Activated naive CD8-positive, alpha-beta T cell treated with anti-CD3 and anti-CD28 coated beads for 36 hours (primary cell): ENCODE measurements around the gene USP32. TPM values are rescaled to one million over a fixed set of nuclear protein-coding genes. Genes with fewer than 3 reads are reported as not detected.

Experiments used
- DNase-seq: peaks from one replicate; pipeline ENCODE4 v3.0.0; 2021
- H3K27ac Mint-ChIP-seq: one replicate; pipeline ENCODE4 v1.8.0; 2022; ENCODE audit warnings: mild to moderate bottlenecking, moderate library complexity, mixed read lengths
- H3K27me3 Mint-ChIP-seq: one replicate; pipeline ENCODE4 v1.8.0; 2022; ENCODE audit warnings: mild to moderate bottlenecking, mixed read lengths
- H3K36me3 Mint-ChIP-seq: one replicate; pipeline ENCODE4 v1.8.0; 2021; ENCODE audit warnings: mild to moderate bottlenecking, mixed read lengths
- H3K4me1 Mint-ChIP-seq: one replicate; pipeline ENCODE4 v1.8.0; 2021; ENCODE audit warnings: mixed read lengths
- H3K4me3 Mint-ChIP-seq: one replicate; pipeline ENCODE4 v1.8.0; 2022; ENCODE audit warnings: mild to moderate bottlenecking, moderate library complexity, mixed read lengths
- H3K9me3 Mint-ChIP-seq: one replicate; pipeline ENCODE4 v1.8.0; 2022; ENCODE audit warnings: mixed read lengths
- total RNA-seq, 2 experiments: library from RNA; stranded (reverse); gene quantifications; one replicate each; pipeline ENCODE4 v1.2.3, GENCODE V29; 2021

The USP32 gene
- total RNA-seq, 2 experiments from 2014 or later, result 26.6 to 26.7 TPM

DNA sequence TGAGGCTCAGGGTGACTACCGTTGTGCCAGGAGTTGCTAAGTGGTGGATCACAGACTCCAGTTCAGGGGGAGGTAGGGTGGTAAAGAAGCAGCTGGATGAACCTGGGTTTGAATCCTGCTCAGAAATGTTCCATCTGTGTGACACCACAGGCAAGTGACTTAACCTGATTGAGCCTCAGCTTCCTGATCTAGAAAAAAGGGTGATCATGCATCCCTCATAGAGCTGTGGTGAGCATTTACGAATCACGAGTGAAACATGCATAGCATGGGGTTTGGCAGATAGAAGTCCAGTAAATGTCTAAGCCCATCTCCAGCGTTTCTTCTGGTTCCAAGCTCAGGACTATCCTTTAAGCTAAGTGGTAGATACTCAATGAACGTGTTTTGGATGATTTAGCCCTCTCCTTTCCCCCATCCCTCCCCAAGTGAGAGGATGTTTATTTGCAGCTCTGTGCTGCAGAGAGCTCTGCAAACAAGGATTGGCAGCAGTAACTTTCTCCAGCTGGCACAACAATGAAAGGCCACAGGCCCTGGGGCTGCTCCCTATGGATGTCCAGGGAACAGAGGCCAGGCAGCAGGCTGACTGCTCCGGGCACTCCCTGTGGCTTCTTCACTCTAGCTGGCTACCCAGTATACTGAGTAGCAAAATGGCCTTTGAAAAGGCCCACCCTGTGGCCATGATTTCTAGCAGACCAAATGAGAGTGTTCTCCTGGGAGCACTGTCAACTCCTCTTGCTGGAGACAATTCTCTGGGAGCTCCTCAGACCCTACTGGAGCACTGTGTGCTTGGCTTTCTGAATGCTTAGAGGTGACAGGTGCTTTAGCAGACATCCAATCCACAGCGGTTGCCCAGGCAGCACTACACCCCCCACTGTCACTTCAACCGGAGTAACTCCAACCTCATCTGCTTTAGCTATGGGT, 220.8 kb downstream of the USP32 start:
- Mint-ChIP-seq H3K36me3 (no peaks in the 10 kb centered on the region), H3K27me3 (peaks cover under 1% of the 10 kb centered on the region), H3K4me1 (peaks cover 20% of the 10 kb centered on the region), H3K27ac (peak overlapping the region; percentile 75), H3K9me3 (no peaks in the 10 kb centered on the region), H3K4me3 (no peak overlapping the region)
- no peak for DNase-seq

DNA sequence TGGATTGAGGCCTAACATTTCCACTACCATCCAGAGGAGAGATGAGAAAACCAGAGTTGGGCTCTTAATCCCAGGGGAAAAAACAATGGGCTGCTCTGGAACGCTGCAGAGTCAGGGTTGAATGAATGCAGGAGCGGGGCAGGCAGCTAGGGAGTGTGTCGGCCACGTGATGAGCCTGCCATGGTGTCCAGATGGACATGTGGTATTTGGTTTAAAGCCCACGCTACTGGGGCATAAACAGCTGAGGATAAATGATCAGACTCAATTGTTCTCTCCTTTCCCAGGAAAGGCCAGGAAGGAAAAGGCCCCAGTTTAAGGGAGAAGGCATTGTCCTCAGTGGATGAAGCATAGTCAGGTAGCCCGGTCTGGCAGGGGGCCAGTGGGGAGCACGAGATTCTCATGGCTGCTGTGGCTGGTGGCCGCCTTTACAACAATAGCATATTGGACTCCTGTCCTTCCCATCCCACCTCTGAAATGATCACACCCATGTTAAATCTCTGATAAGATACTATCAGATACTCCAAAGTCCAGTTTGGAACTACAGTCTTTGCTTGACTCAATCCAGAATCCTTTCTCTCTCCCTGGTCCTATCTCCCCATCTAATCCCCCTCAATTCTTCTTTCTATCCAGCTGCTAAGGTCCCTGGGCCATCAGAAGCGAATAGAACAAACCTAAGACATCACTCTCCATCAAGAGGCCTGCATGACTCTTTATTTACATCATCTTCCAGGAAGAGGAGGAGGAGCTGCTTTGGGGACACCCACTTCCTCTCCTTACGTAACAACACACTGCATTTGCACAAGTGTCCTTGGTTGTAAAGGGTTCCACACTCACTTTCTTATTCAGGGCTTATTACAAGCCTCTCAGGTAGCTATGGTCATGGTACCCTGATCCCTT, 221.8 kb downstream of the USP32 start:
- peaks cover 26% of the 10 kb centered on the region for H3K4me1 Mint-ChIP-seq
- peak overlapping the region; percentile 75 for H3K27ac Mint-ChIP-seq
- no peaks in the 10 kb centered on the region for H3K9me3 Mint-ChIP-seq
- DNase-seq, result no peak
- peak overlapping the region; percentile 9 for H3K4me3 Mint-ChIP-seq
- H3K27me3 Mint-ChIP-seq, result peaks cover 3% of the 10 kb centered on the region
- no peaks in the 10 kb centered on the region for H3K36me3 Mint-ChIP-seq

DNA sequence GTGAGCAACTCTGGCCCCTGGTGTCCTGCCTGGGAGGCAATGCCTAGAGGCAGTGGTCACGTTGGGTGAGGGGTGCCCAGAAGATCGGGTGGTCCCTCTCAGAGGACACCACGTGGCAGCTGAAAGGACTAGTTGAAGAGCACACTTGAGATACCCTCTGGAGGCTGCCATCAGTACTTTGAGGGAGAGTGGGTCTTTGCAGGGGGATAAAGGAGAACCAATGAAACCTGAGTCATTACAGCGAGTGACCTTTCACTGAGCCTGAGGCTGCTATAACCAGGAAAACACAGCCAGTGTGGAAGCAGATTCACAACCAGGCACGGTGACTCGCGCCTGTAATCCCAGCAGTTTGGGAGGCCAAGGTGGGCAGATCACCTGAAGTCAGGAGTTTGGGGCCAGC, 223.3 kb downstream of the USP32 start:
- no peaks in the 10 kb centered on the region for H3K36me3 Mint-ChIP-seq
- DNase-seq, result no peak
- no peaks in the 10 kb centered on the region for H3K9me3 Mint-ChIP-seq
- H3K27ac Mint-ChIP-seq, result no peak overlapping the region
- H3K4me3 Mint-ChIP-seq, result no peak overlapping the region
- H3K27me3 Mint-ChIP-seq, result peaks cover 11% of the 10 kb centered on the region
- peaks cover 25% of the 10 kb centered on the region for H3K4me1 Mint-ChIP-seq

DNA sequence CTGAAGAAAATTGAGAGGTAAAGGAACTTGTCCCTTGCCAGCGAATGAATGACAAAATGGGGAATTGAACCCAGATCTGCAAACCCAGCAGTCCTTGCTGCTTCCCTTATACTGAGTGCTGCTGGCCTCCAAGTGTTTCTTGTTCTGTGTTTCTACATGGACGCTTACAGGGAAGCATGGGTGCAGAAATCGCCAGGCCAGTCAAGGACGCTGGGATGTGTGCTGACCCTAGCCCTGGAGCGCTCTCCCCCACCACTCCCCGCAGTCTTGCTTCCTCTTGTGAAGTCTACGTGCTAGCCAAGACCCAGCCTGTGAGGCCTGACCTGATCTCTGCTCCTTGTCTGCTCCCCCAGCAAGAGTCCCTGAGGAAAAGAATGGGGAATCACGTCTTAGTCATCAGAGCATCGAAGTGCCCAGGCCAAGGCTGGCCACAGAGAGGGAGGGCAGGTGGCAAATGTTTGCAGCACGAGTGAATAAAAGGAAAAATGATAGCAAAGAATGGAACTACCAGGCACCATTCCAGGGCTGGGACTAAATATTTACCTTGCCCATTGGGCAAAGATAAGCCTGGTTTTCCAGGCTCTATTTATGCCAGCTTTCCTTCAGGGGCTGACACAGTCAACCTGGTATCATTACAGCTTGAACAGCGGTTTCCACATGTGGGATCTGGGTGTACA, 224.7 kb downstream of the USP32 start:
- peaks cover 20% of the 10 kb centered on the region for H3K4me1 Mint-ChIP-seq
- no peak overlapping the region for H3K27ac Mint-ChIP-seq
- no peaks in the 10 kb centered on the region for H3K36me3 Mint-ChIP-seq
- no peaks in the 10 kb centered on the region for H3K9me3 Mint-ChIP-seq
- peaks cover 13% of the 10 kb centered on the region for H3K27me3 Mint-ChIP-seq
- DNase-seq, result no peak
- no peak overlapping the region for H3K4me3 Mint-ChIP-seq

DNA sequence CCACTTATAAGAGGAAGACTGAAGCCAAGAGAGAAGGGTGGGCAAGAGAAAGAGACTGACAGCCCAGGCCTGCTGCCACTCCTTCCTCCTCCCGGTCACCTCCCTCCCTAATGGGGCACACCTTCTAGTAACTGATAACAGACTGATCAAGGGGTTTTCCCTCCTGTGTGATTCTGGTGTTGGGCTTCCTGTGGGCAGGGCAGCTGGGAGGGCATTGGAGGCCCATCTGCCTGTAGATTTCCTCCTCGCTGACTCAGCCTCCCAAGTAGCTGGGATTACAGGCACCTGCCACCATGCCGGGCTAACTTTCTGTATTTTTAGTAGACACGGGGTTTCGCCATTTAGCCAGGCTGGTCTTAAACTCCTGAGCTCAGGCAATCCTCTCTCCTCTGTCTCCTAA, 226.0 kb downstream of the USP32 start:
- H3K36me3 Mint-ChIP-seq, result no peaks in the 10 kb centered on the region
- DNase-seq, result peak; percentile 36
- H3K9me3 Mint-ChIP-seq, result no peaks in the 10 kb centered on the region
- H3K4me3 Mint-ChIP-seq, result no peak overlapping the region
- H3K4me1 Mint-ChIP-seq, result peaks cover 20% of the 10 kb centered on the region
- peaks cover 21% of the 10 kb centered on the region for H3K27me3 Mint-ChIP-seq
- H3K27ac Mint-ChIP-seq, result no peak overlapping the region

DNA sequence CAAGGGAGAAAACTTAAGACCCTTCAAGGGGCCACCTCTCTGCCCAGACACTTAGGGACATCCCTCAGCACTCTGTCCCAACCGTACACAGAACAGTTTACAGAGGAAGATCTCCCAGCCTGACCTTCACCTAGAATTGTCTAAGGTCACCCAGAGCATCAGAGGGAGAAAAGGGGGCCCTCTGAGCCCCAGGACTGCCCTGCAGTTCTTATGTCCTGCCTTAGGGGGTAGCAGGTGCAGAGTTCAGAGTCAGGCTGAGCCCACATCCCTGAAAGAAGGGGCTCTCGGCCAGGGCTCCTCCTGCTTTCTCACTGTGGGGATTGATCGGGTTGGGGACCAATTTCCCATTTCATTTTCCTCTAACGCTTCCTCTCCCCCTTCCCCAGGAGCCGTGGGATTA, 226.7 kb downstream of the USP32 start:
- DNase-seq, result no peak
- H3K9me3 Mint-ChIP-seq, result no peaks in the 10 kb centered on the region
- no peak overlapping the region for H3K4me3 Mint-ChIP-seq
- H3K4me1 Mint-ChIP-seq, result peaks cover 14% of the 10 kb centered on the region
- H3K27me3 Mint-ChIP-seq, result peaks cover 26% of the 10 kb centered on the region
- no peak overlapping the region for H3K27ac Mint-ChIP-seq
- H3K36me3 Mint-ChIP-seq, result no peaks in the 10 kb centered on the region

DNA sequence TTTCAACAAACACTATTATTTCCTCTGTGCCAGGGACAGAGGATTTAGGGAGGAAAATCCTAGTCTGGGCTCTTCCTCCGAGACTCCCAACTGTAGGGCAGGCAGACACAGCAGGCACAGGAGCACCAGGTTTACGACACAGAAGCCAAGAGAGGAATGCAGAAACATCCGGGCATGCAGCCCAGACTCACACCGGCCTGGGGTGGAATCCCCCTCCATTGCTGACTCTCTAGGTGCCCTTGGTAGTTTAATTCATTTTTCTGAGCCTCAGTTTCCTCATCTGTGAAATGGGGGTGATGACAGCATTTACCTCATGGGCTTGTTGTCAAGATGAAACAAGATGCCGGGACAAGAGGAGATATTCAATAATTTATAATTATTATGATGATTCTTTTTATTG, 227.2 kb downstream of the USP32 start:
- DNase-seq, result no peak
- Mint-ChIP-seq H3K27me3 (peaks cover 30% of the 10 kb centered on the region), H3K9me3 (no peaks in the 10 kb centered on the region)

DNA sequence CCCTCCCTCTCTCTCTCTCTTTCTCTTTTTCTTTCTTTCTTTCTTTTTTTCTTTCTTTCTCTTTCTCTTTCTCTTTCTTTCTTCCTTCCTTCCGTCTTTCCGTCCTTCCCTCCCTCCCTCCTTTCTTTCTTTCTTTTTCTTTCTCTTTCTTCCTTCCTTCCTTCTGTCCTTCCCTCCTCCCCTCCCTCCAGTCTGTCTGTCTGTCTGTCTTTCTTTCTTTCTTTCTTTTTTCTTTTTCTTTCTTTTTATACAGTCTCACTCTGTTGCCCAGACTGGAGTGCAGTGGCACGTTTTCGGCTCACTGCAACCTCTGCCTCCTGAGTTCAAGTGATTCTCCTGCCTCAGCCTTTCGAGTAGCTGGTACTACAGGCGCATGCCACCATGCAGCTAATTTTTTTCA, 227.8 kb downstream of the USP32 start:
- Mint-ChIP-seq H3K36me3 (no peaks in the 10 kb centered on the region), H3K4me1 (peaks cover 9% of the 10 kb centered on the region), H3K27me3 (peaks cover 31% of the 10 kb centered on the region), H3K27ac (no peak overlapping the region), H3K4me3 (no peak overlapping the region), H3K9me3 (no peaks in the 10 kb centered on the region)
- DNase-seq, result no peak

More for the DNA sequence above, 227.2 kb downstream of the USP32 start:
- Mint-ChIP-seq H3K27ac (no peak overlapping the region), H3K36me3 (no peaks in the 10 kb centered on the region), H3K4me1 (peaks cover 9% of the 10 kb centered on the region), H3K4me3 (no peak overlapping the region)

DNA sequence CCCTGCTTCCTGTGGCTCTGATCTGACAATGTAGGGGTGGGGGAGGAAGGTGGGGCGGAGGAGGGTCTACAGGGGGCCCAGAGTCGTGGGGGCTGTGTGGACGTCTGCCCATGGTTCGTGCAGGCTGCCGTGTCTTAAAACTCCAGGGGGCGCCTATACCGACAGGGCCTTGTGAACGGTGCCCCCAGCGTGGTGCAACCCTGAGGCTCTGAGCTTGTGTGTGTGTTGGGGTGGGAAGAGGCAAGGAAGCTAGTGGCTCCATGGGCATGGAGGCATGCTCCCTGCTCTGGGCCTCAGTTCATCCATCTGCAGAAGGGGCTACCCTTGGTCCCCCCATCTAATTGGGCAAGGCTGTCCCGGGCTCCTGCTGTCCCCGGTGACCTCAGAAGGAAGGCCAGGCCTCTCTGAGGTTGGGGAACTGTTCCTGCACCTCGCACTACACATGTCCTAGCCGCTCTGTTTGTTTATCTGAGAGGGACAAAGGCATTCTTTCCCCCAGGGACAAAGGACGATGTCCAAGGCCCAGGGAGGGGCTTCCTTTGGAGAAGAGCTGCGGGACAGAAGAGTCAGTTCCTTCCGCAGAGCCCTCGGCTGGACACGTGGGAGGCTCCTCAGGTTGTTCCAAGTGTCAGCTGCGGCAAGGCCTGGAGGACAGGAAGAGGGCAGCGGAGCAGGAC, 228.7 kb downstream of the USP32 start:
- no peak overlapping the region for H3K27ac Mint-ChIP-seq
- peaks cover 31% of the 10 kb centered on the region for H3K27me3 Mint-ChIP-seq
- no peaks in the 10 kb centered on the region for H3K9me3 Mint-ChIP-seq
- H3K4me1 Mint-ChIP-seq, result peaks cover 9% of the 10 kb centered on the region
- H3K36me3 Mint-ChIP-seq, result no peaks in the 10 kb centered on the region
- H3K4me3 Mint-ChIP-seq, result no peak overlapping the region
- DNase-seq, result no peak

DNA sequence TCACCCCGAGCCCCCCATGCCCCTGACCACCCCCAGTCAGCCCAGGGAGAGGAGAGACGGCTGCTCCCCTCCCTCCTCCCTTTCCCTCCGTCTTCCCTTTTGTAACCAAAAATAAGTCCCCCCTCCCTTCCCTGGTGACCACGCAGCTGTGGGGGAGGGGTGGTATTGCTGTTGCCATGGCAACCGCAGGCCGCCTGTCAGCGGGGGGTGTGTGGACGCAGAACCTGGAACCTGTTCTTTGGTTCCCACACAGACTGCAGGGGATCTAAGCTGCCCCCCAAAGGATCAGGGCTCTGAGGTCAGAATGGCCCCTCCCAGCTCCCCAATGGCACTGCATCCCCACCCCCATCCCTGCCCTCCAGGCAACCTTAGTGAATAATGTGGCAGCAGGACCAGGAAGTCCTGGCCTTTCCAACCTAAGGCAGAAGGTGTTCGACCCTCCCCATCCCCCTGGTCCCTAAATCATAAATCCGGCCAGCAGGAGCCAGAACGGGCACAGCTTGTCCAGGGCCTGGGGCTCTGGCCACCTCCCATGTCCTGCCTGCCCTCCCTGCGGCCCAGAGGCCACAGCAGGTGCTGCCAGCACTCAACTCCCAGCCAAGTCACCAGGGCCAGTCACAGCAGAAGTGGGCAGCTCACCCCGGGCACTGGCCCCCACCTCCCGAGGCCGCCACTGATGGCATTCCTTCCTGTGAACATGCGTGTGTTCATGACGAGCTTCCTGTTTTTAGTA, 230.2 kb downstream of the USP32 start:
- Mint-ChIP-seq H3K4me1 (peaks cover 9% of the 10 kb centered on the region), H3K27ac (no peak overlapping the region), H3K4me3 (no peak overlapping the region), H3K27me3 (peaks cover 33% of the 10 kb centered on the region), H3K36me3 (no peaks in the 10 kb centered on the region), H3K9me3 (no peaks in the 10 kb centered on the region)
- DNase-seq, result no peak

DNA sequence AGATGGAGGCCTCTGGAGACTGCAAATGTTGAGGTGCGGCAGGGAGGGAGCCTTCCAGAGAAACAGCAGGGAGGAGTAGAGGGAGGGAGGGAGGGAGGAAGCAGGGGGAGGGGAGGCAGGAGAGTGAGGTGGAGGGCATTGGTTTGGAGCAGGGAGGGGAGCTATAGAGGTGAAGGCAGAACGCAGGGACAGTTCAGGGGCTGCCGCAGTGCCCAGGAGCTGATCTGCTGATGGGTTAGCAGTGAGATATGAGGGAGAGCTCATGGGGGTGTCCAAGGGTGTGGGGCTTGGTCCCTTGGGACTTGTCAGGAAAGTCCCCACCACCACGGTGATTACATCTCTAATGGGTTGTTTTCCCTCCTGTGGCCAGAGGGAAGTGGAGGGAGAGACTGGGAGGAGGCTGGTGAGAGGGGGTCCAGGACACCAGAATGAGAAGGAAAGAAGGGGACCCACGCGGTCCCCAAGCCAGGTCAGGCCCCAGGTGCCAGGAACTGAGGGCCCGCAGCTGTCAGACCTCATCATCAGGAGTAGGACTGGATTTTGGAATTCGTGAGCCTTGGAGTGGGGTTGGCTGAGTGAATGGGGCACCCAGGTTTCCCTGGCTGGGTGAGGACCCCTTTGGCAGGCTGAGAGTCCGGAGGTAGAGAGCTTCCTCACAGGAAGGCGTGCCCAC, 231.0 kb downstream of the USP32 start:
- H3K27me3 Mint-ChIP-seq, result peaks cover 35% of the 10 kb centered on the region
- no peaks in the 10 kb centered on the region for H3K9me3 Mint-ChIP-seq
- H3K4me3 Mint-ChIP-seq, result no peak overlapping the region
- DNase-seq, result no peak
- no peaks in the 10 kb centered on the region for H3K36me3 Mint-ChIP-seq
- no peak overlapping the region for H3K27ac Mint-ChIP-seq
- peaks cover 4% of the 10 kb centered on the region for H3K4me1 Mint-ChIP-seq

DNA sequence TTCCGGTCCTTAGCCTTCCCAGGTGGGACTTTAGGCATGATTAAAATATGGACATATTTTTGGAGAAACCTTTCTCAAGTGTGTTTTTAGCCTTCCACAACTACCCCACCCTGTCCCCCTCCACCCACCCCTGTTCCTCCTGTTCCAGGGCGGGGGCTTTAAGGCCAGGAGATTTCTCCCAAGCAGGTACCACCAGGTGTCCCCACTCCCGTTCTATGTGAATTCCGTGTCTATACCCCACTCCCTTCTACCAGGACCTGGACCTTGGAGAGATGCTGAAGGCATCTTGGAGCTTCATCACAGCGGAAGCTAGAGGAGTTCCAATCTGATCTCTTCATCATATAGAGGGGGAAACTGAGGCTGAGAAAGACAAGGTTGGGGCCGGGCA, 232.5 kb downstream of the USP32 start:
- H3K9me3 Mint-ChIP-seq, result no peaks in the 10 kb centered on the region
- H3K4me3 Mint-ChIP-seq, result no peak overlapping the region
- H3K27ac Mint-ChIP-seq, result no peak overlapping the region
- no peak for DNase-seq
- no peaks in the 10 kb centered on the region for H3K4me1 Mint-ChIP-seq
- H3K36me3 Mint-ChIP-seq, result no peaks in the 10 kb centered on the region
- peaks cover 31% of the 10 kb centered on the region for H3K27me3 Mint-ChIP-seq

DNA sequence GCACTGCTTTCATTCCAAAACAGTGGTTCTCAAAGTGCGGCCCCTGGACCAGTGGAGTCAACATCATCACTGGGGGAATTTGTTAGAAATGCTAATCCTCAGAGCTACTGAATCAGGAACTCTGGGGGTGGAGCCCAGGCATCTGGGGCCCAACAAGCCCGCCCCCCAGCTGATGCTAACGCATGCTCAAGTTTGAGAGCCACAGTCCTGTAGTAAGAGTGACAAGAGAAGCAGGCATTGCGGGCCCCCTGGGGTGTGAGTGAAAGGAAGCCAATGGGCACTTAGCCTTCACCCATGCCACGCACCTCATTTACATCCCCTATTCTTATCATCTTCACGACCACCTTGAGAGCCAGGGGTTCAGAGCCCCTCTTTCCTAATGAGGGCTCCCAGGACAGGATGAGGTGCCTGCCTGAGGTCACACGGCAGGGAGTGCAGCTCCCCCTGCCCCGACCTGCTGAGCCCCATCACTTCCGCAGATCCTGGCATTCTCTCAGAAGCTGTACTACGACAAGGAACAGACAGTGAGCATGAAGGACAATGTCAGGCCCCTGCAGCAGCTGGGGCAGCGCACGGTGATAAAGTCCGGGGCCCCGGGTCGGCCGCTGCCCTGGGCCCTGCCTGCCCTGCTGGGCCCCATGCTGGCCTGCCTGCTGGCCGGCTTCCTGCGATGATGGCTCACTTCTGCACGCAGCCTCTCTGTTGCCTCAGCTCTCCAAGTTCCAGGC, 233.0 kb downstream of the USP32 start:
- no peak for DNase-seq
- Mint-ChIP-seq H3K27me3 (peaks cover 26% of the 10 kb centered on the region), H3K36me3 (no peaks in the 10 kb centered on the region), H3K4me1 (no peaks in the 10 kb centered on the region), H3K9me3 (no peaks in the 10 kb centered on the region), H3K4me3 (no peak overlapping the region), H3K27ac (no peak overlapping the region)
